Forelimb muscle (tissue), 1 donor: ENCODE results near the gene LRRC71. TPM values are rescaled to one million over a fixed set of nuclear protein-coding genes. Genes with fewer than 3 reads are reported as not detected.
"Not testable (repeated sequence)": the region's sequence is repeated elsewhere in the genome, so short reads cannot be mapped to it uniquely, and the experiment has no call there.

Experiments used
- DNase-seq: peaks from one replicate; pipeline ENCODE4 v3.0.0-alpha.2; 2013; ENCODE audit warnings: low read depth
- polyA plus RNA-seq: library from polyadenylated mRNA; unstranded; fragments of 120-200 nt; gene quantifications from one replicate; pipeline ENCODE4 v1.2.1, GENCODE V29; 2013; ENCODE audit not compliant: insufficient read length

LRRC71 gene
- polyA plus RNA-seq, 1 donor = 1.2 TPM

DNA sequence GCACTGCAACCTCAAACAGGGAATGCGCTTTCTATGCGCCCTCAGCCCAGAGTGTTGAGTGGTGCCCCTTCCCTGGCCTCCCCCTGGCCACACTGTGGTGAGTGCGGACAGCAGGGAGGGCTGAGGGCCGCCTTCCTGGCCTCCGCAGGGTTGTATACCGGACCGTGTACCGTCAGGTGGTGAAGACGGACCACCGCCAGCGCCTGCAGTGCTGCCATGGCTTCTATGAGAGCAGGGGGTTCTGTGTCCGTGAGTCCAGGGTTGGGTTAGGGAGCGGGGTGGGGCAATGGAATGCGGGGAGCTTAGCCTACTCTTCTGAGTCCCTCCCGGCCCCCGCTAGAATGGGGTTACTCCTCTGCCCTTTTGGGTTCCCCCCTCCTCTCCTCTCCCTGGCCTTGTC lies 15.3 kb upstream of the LRRC71 start:
- no peak for DNase-seq

DNA sequence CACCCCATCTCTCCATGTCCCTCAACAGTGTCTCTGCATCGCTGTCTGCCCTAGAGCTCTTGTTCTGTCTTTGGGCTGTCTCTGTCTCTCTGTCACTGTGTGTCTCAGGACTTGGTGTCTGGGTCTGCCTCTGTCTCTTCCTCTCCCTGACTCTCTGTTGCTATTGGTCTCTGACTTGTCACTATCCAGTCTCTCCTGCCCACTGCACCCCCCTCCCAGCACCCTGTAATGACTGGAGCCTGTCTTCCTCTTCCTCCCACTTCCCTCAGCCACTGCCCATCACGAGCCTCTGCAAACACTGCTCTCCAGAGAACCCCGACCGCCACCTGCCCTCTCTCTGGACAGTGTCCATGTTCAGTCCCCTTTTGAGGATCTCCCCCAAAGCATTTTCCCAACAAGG lies 14.8 kb upstream of the LRRC71 start:
- no peak for DNase-seq

DNA sequence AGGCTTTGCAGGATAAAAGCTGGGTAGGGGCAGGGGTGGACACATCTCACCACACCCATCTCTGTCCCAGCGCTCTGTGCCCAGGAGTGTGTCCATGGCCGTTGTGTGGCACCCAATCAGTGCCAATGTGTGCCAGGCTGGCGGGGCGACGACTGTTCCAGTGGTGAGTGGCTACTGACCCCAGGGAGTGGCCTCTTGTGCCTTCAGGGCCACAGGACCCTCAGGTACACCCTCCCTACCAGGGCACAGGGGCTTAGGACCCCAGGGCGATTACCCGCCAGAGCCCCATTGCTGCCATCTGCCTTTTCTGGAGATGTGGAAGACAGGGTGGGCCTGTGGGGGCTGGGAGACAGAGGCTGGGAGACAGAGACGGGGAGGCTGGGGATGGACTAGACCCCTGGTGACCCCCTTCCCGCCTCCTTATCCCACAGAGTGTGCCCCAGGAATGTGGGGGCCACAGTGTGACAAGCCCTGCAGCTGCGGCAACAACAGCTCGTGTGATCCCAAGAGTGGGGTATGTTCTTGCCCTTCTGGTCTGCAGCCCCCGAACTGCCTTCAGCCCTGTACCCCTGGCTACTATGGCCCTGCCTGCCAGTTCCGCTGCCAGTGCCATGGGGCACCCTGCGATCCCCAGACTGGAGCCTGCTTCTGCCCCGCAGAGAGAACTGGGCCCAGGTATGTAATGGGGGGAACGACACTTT lies 14.1 kb upstream of the LRRC71 start:
- DNase-seq = no peak

DNA sequence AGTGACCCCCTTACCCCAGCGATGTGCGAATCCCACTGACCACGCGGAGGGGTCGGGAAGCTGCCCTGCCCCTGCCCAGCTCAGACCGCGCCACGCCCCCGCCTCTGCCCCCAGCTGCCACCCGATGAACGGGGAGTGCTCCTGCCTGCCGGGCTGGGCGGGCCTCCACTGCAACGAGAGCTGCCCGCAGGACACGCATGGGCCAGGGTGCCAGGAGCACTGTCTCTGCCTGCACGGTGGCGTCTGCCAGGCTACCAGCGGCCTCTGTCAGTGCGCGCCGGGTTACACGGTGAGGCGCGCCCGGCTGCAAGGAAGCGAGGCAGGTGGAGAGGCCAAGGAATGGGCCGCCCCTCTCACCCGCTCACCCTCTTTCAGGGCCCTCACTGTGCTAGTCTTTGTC lies 11.9 kb upstream of the LRRC71 start:
- DNase-seq = no peak

DNA sequence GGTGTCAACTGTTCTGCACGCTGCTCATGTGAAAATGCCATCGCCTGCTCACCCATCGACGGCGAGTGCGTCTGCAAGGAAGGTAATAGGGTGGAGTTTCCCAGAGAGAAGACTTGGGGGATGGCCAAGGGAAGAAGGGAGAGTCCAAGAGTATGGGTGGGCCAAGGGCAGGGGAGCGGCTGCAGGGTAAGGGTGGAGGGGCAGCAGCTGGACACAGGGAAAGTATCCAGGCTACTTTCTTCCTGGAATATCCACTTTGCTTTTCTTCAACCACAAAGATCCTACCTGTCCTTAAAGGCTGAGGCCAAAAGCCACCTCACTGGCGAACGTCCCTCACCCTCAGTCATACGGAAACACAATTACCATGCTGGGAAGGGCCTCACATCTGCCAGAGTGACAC lies 11.5 kb upstream of the LRRC71 start:
- DNase-seq = no peak

DNA sequence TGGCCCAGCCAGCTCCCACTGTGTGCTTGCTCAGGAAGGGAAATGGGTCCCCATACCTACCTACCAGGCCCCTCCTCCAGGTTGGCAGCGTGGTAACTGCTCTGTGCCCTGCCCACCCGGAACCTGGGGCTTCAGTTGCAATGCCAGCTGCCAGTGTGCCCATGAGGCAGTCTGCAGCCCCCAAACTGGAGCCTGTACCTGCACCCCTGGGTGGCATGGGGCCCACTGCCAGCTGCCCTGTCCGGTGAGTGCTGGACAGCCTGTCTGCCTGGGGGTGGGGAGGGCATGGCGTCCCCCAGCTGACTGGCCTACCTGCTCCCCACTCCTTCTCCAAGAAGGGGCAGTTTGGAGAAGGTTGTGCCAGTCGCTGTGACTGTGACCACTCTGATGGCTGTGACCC lies 10.8 kb upstream of the LRRC71 start:
- no peak for DNase-seq

DNA sequence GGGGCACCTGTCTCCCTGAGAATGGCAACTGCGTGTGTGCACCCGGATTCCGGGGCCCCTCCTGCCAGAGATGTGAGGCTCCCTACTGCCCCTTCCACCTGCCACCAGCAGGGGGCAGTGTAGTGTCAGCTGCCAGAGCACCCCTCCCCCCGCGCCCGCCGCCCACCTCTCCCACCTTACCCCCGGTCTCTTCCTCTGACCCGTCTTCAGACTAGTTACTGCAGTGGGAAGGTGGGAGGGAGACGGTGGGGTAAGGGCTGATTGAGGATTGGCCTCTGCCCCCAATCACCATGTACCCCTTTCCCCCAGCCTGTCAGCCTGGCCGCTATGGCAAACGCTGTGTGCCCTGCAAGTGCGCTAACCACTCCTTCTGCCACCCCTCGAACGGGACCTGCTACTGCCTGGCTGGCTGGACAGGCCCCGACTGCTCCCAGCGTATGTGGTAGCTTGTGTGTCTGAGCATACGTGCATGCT lies 10.1 kb upstream of the LRRC71 start:
- no peak for DNase-seq

DNA sequence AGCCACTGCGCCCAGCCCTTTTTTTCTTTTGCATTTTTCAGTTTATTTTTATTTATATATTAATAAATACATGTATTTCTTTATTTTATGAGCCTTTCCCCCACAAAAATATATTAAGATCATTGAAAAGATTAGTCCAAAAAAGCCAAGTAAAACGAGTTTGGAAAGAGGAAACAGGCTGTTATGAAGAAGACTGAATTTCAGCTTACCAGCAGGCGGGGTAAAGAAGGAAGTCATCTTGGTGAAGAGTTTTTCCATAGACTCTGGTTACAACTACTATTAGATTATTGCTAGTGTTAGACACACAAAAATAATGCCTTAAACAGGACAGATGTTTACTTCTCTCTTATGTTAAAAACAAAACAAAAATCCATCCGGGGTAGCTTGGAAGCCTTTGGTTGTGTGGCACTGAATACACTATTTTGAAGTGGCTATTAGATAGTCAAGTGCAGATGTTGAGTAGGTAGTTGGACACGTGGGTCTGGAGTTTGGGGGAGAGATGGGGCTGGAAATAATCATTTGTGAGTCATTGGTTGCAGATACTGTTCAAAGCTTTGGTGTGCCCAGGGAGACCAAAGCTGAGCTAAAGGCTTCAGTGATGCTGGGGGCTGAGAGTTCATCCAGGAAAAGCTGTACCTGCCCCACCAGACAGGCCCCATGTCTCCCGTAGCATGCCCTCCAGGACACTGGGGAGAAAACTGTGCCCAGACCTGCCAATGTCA lies 8.7 kb upstream of the LRRC71 start:
- DNase-seq = no peak

DNA sequence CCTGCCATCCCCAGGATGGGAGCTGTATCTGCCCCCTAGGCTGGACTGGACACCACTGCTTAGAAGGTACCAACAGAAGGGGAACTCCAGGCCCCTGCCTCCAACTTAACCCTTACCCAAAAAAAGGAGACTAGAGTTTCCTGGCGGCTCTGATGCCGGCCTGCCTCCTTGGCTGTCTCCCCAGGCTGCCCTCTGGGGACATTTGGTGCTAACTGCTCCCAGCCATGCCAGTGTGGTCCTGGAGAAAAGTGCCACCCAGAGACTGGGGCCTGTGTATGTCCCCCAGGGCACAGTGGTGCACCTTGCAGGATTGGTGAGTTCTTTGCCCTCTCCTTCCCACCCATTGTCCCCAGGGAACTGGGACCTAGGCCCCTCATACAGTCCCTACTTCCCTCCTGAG lies 8.1 kb upstream of the LRRC71 start:
- no peak for DNase-seq

DNA sequence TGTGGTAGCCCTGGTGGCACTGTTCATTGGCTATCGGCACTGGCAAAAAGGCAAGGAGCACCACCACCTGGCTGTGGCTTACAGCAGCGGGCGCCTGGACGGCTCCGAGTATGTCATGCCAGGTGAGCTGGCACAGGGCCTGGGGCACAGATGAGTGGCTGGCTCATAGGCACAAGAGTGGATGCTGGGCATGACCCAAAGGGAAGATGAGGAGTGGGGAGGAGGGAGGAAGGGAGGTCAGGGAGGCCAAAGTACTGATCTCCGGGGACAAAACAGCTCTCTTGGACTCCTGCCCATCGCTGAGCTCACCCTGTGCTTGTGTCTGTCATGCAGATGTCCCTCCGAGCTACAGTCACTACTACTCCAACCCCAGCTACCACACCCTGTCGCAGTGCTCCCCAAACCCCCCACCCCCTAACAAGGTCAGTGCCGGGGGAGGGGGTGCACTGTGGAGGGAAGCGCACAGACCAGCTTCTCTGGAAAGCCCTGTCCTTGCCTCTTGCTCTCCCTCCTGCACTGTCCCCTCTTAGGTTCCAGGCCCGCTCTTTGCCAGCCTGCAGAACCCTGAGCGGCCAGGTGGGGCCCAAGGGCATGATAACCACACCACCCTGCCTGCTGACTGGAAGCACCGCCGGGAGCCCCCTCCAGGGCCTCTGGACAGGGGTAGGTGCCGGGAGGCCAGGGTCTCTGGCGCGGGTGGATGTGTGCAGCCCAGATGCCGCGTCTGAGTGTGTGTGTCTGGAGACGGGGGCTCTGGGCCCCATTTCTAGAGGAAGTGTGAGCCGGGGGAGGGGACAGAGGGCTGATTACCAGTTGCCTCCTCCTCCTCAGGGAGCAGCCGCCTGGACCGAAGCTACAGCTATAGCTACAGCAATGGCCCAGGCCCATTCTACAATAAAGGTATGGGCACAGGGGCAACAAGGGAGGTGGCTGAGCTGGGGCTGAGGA lies 7.3 kb upstream of the LRRC71 start:
- DNase-seq = no peak

DNA sequence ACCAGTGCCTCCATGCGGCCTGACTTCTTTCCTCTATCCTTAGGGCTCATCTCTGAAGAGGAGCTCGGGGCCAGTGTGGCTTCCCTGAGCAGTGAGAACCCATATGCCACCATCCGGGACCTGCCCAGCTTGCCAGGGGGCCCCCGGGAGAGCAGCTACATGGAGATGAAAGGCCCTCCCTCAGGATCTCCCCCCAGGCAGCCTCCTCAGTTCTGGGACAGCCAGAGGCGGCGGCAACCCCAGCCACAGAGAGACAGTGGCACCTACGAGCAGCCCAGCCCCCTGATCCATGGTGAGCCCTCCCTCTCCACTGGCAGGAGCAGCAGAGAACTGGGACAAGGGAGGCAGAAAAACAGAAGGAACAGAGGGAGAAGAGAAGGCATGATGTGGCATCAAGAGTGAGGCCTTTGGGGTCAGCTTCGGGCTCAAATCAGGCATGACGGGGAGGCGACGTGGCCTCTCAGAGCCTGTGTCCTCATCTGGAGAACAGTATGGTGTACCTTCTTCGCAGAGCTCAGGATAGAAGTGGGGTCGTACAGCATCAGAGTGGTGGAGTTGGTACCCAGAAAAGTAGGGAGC lies 6.5 kb upstream of the LRRC71 start:
- no peak for DNase-seq

DNA sequence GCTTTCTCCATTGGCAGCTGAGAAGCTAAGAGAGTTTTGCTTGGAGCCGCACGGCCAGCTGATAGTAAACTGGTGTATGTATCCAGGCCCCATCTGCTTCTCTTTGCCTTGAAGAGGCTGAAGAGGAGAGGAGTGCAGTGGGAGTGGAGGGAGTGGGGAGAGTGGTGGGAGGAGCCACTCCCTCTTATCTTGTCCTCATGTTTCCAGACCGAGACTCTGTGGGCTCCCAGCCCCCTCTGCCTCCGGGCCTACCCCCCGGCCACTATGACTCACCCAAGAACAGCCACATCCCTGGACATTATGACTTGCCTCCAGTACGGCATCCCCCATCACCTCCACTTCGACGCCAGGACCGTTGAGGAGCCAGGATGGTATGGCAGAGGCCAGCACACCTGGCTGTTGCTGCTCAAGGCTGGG lies 6.0 kb upstream of the LRRC71 start:
- no peak for DNase-seq

DNA sequence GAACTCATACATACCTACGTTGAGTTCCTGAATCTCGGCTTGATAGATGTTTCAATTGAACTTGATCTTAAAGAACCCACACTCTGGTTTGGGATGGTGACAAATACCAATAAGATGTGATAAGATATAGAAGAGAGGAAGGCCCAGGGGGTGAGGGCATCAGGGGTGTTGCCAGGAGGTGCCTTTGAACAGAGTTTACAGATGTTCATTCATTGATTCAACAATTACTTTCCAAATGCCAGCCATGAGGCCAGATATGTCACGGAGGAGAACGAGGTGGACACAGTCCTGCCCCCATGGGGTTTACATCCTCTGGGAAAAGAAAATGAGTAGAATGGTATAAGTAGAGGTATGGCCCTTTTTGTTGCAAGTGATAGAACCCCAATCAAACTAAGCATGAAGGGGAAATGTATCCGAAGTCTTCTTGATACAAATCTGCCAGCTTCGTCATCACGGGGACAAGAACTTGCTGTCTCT lies 659 bp downstream of the LRRC71 start:
- DNase-seq = no peak

DNA sequence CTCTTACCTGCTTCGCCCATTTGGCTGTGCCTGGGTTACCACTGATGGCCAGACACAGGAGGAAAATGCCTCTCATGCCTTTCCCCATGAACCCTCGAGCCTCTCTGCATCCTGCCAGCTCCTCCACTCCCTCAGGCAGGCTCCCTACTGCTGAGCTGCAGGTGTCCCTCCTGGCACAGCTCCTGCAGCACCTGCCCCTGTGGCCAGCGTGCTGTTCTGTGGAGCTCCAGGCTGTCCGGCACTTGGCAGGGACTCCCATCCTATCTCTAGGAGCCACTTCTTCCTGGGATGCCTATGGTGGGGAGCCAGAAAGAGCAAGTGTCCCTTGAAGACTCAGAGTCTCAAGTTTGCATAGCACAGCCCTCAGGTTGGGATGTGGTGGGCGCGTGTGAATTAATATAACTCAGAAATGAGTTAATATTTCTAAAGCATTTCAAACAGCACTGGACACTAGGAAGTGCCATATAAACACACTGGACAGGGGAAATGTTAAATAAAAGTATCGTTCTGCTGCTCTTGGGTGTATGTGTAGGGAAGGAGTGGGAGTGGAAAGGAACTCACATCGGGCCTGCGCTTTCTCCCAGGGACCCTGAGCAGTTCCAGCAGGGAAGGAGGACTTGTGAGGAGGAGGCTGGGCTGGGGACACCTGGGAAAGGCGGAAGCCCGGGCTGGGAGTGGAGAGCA lies 2.7 kb downstream of the LRRC71 start:
- DNase-seq = no peak

DNA sequence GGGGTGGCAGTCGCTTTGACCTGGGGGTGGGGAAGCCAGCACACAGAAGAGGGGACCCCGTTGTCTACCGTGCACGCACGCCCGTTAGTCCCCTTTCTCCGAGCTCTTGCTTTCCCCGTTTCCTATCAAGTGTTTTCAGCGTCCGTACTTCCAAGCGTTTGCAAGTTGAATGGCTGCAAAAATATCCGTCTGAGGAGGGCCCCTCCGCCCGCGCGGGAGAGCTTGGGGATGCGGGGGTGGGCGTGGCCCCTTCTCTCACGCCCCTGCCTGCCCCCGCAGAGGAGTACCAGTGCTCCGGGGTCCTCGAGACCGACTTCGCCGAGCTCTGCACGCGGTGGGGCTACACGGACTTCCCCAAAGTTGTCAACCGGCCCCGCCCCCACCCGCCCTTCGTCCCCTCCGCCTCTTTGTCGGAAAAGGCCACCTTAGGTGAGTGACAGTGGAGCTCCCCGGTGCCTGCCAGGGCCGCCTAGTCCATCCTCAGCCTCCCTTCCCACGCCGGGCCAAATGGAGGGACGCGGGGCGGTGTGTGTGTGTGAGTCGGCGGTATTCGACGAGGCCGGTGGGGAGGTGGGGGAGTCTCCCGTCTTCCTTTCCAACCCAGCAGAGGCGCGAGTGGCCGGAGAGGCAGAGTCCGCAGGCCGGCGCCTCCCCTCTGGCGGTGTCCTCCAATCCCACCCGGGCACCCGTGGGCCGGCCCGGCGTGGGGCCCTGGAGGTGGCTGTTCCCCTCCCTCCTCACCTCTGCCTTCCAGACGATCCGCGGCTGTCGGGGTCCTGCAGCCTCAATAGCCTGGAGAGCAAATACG lies 3.4 kb downstream of the LRRC71 start:
- no peak for DNase-seq

DNA sequence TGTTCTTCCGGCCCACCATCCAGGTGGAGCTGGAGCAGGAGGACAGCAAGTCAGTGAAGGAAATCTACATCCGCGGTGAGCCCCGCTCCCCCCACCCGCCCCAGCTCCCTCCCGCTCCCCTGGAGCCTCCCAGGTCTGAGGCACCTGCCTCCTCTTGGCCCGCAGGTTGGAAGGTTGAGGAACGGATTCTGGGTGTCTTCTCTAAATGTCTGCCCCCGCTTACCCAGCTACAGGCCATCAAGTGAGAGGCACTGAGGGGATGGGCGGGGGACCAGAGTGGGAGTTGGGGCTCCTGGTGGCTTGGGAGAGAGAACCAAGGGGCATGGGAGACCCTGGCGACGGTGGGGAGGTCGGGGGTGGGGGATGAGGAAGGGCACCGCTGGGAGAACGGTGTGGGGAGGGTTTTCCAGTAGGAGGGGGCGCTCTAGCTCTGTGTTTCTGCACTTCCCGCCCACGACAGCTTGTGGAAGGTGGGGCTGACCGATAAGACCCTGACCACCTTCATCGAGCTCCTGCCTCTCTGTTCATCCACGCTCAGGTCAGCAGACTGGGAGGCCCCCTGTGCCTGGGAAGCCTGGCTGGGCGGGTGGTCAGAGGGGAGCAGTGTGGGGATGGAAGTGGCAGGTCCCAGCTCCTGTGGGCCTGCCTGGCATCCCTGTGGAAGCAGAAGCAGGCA lies 4.2 kb downstream of the LRRC71 start:
- no peak for DNase-seq

DNA sequence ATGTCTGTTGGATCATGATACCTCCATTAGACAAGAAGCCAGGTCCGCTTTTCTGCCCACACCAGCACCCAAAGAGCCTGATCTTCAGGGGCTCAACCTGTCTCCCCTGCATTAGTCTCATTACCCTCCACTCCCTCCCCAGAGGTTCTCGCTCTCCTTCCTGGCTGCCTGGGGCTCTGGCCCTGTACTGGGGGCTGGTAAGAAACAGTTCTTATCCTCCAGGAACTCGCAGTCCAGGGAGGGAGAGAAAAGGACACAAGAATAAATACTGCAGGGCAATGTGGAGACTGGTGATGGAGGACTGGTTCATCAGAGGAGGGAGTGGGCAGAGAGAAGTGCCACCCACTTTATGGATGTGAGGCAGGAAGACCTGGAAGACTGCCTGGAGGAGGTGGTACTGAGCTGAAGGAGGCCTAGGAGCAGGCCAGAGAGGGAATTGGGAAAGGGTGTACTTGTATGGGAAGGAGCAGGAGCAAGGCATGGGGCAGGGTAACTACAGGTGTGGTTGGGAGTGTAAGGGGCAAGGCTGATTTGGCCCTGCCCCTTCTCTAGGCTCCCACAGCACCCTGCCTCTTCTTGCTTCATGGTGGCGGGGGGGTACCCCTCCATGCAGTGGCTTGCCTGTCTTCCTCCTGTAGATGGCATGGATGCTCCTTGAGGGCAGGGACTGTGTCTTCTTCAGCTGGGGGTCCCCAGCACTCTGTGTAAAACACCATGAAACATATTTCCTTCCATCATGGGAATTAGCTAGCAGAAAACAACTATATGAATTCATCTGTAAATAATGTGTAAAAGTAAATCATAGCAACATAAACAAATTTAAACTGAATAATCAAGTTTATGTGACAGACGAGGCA lies 5.0 kb downstream of the LRRC71 start:
- no peak for DNase-seq

DNA sequence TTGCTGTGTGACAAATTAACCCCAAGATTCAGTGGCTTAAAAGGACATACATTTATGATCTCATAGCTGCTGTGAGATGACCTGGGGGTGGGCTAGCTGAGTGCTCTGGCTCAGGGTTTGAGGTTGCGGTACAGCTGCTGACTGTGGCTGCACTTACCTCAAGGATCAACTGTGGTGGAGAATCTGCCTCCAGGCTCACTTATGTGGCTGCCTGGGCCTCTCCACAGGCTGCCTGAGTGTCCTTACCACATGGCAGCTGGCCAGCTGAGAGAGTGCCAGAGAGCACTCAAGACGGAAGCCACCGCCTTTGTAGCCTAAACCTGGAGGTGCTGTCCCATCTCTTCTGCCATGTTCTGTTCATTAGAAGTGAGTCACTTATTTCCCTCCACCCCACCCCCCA lies 5.7 kb downstream of the LRRC71 start:
- DNase-seq = no peak

DNA sequence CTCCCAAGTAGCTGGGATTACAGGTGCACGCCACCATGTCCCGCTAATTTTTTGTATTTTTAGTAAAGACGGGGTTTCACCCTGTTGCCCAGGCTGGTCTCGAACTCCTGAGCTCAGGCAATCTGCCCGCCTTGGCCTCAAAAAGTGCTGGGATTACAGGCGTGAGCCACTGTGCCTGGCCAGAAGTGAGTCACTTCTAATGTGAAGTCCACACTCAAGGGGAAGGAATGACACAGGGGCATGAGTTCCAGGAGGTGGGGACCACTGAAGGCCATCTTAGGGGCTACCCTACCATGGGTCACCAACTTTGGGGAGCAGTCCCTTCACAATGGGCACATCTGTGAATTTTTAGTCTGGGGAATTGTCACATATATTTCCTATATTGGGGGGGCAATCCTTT lies 6.3 kb downstream of the LRRC71 start:
- DNase-seq = not testable (repeated sequence)
